HG03575 (cell line): ENCODE measurements around the gene BMP10.
"Not testable (repeated sequence)": the region's sequence is repeated elsewhere in the genome, so short reads cannot be mapped to it uniquely, and the experiment has no call there.

Experiments used
- ATAC-seq: cut with Tn5 transposase; IDR thresholded peaks from one replicate; pipeline ENCODE4 v1.9.1; 2021; ENCODE audit not compliant: unreplicated experiment, insufficient number of reproducible peaks, low FRiP score; ENCODE audit errors: extremely low read depth

BMP10 gene

DNA sequence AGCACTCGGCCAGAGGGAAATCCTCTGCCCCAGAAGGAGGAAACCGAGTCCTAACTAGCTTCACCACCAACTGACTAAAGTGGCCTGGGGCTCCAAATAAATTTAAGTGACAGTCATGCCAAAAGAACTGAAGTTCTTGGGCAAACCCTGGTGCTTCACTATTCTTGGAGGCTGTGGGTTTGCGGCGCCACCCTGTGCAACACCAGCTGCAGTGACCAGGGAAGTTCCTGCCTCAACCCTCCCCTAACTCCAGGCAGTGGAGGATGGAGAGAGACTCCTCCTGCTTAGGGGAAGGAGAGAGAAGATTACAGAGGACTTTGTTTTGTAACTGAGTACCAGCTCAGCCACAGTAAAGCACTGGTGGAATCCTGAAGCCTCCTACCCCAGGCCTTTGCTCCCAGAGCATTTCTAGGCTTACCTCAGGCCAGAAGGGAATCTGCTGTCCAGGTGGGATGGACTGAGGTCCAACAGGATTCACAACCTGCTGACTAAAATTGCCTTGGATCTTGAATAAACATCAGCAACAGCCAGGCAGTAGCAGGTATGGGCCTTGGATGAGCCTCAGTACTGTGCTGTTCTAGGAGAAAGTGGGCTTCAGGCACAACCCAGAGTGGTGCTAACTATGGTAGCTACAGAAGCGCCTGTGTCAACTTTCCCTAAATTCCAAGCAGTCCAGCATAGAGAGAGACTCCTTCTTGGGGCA lies 29.4 kb upstream of the BMP10 start:
- no peak for ATAC-seq

DNA sequence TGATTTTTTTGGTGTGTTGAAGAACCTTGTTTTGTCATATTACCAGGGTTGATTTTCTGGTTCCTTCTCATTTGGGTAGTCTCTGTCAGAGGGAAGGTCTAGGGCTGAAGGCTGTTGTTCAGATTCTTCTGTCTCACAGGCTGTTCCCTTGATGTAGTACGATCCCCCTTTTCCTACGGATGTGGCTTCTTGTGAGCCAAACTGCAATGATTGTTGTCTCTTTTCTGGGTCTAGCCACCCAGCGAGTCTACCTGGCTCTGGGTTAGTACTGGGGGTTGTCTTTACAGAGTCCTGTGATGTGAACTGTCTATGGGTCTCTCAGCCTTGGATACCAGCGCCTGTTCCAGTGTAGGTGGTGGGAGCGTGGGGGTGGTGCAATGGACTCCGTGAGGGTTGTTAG lies 24.8 kb upstream of the BMP10 start:
- not testable (repeated sequence) for ATAC-seq

DNA sequence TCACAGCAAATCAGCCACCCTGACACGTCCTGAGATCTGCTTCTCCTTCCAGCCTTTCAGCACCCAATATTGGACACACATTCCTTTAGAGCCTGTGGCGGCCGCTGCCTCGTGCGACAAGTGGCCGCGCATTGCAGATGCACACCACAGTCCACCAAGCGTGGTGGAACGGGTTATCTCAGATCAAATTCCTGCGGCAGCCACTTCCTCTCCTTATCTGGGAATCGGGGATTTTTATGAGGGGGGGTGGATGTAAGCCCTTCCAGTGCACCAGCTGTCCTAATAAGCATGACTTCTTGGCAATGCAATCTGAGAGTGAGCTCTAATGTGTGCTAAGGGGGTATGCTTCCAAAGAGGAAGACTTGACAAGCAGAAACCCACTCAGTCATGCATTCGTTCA lies 18.3 kb upstream of the BMP10 start:
- ATAC-seq = no peak

DNA sequence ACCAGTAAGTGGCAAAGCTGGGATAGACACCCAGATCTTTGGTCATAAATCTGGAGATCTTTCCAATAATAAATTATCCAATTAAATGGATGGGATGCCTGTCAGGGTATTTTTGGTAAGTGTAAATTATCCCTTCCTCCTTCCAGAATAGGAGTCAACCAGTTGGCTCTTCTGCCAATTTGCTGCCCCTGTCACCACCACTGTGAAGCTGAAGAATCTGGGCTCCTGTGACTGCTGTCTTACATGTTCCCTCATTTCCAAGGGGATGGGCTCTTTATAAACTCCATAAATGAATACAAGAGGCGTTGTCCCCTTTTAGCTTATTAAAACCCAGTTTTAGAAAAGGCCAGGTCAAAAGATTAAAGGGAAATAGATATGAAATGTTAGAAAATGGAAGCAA lies 17.8 kb upstream of the BMP10 start:
- no peak for ATAC-seq

DNA sequence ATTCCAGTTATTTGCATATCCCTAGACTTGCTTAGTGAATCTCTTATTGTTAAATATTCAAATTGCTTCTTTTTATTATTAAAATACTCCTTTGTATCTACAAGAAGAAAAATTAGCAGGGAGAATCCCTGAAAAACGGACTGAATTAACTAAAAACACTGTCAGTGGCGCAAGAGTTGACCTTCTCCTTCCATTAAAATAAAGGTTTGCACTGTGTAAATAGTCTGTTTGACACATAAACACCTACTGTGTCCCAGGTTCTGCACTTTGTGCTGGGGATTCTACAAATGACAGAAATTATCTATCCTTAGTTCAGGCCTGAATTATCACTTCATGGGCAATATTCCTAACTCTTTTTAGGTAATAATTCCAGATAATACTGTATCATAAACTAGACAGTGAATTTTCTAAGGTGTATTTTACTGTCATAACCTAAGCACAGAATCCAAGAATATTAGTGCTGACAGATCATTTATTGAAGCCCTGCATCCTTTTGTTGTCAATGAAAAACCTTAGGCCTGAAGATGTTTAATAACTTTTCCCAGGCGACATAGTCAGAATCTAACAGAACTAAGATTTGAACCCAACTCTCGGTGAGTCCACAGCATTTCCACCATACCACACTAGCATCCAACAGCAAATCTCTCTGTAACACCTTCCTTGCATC lies 17.0 kb upstream of the BMP10 start:
- no peak for ATAC-seq

DNA sequence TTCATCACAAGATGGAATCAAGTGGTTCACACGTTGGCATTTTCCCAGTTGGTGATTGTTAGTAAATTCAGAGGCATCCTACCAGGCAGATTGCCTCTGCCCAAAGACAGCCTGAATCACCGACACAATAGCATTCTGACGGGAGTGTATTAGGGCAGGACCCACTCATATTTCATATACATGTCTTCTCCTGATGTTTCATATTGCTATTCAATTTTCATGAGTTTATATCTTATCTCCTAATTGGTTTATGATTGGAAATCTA lies 14.5 kb upstream of the BMP10 start:
- ATAC-seq = no peak

DNA sequence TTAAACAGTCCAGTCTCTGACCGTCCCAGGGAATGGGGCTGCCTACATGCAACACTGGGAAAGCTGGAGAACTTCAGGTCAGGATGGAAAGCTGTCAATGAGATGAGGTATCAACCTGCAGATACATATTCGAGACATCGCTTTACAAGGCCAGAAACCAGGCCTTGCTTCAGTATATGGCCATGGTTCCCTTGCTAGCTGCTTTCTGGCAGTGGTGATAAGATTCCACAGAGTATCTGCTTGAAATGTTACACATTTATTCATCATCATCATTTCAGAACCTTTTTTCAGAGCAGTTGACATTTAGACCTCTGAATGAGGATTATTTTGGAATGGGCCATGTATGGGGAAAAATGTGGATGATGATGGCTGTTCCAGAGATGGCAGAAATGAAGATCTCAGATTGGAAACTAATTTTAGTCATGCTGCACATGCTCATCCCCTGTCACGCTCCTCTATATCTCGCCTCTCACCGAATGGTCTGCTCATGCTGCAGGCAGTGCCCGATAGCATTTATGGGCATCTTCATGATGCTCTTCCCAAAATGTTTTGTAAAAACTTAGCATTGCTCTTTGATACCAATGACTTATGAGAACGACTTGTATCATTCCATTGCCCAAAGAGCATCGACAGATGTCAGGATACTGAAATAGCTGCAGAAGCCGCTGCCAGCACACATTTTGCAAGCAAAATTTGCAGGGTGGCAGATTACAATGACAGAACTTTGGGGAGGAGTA lies 14.0 kb upstream of the BMP10 start:
- ATAC-seq = no peak

DNA sequence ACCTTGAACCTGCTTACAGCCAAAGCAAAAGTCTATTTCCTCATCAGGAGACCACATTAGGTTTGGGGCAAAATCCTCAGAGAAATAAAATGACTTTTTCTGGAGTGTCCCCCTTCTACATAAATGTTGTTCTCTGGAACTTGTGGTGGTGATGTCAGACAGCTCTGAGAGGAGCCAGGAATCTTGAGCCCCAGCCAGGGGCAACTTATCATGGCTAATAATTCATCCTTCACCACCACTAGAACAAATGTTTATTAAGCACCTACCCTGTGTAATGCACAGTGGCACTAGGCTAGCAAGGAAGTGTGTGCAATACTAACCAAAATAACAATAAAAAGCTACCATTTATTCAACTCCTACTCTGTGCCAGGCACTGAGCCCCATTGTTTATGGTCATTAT lies 9.0 kb upstream of the BMP10 start:
- ATAC-seq = no peak

DNA sequence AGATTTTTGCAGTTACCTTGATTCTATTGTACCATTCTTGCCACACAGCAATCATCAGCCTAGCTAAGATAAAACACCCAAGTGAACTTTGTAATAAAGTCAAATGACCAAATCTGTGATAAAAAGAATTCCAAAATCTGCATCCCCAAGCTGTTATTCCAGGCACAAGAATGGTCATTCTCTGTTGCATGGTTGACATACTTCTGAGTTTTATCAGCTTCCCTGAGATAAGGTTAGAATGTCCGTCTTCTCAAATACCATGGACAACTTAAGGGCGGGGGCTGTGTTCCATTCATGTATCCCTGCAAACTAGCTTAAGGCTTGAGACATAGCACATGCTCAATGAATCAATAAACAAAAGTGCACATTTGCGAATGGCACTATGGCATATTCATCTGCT lies 8.1 kb upstream of the BMP10 start:
- no peak for ATAC-seq

DNA sequence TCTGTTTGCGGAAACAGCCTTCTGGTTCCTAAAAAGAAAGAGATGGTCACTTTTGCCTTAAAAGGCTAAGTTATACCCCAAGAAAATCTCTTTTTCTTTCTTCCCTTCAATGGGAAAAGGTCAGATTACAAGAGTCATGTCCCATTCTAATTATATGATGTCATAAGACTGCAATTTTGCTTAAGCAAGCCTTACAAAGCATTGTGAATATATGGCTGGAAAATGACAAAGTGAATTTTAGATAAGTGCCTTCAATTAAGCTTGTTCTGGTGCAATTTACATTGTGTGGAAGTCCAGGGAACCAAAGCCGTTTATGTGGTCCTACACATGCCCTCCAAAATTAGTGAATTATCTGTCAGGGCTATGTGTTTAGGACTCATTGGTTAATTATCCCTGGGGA lies 7.6 kb upstream of the BMP10 start:
- no peak for ATAC-seq

DNA sequence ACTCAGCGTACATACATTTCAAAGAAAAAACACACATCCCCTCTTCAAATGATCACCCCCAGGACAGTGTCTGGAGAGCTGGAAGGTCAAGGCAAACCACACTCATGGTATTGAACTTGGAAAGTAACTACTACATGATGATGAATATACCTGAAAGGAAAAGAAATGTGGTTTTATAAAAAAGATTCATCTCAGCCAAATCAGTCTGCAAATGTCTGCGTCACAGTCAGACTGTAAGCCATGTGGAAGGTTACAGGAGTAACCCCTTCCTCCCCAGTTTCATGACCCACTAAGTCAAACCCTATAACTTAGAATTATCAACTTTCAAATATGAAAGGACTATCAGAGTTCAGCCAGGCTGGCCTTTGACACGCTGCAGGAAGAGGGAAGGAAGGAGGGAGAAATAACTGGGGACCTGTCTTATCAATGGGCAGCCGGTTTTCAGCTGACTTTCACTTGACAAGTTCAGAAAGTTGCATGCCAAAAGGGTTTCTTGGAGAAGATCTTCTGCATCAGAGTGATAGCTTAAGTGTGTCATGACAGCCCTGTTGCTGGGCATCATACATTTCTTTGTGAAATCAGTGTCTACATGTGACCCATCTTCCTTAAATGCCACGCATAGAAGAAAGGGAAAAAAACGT lies 7.0 kb upstream of the BMP10 start:
- ATAC-seq = no peak

DNA sequence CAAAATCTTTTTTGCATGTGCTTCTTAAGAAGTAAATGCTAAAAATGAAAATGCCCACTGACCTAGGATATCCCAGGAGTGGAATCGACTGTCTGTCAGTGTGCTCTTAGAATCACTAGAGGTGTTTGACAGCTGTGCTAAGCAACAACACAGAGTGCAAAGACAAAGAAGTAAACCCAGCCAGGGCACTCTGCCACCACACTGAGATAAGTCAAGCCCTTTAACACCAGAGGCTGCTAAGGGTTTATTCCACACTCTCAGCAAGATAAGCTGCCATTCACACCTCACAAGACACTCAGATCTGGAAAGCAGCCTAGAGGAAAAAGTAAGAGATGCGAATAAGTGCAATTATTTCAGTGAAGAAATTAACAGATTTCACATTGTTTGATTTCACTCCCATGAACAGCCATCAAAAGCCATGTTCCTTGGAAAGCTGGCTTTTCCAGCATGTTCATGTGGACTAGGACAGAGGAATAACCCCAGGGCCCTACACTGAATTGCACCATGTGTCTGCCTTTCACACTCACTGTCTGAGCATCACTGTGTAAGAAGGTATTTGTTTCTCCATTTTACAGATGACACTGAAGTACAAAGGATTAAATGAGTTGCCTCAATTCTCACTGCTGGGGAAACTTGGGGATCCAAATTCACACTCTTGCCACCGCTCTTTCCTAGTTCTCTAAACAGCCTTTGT lies 6.0 kb upstream of the BMP10 start:
- no peak for ATAC-seq

DNA sequence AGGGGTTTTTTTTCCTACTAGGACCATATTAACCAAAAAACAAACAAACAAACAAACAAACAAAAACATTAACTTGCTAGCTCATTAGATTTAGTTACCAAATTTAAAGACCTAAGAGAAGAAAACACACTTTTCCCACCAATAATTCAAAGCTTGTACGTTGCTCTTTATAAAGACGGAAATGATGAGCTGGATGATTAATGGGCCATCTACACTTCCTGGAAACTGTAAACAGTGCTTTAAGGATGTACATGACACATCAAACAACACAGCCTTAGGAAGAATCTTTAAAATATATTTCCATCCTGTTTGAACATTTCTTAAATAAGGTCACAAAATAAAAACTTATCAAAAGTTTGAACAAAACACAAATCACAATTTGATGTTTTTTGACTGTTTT lies 982 bp downstream of the BMP10 start:
- ATAC-seq = no peak

DNA sequence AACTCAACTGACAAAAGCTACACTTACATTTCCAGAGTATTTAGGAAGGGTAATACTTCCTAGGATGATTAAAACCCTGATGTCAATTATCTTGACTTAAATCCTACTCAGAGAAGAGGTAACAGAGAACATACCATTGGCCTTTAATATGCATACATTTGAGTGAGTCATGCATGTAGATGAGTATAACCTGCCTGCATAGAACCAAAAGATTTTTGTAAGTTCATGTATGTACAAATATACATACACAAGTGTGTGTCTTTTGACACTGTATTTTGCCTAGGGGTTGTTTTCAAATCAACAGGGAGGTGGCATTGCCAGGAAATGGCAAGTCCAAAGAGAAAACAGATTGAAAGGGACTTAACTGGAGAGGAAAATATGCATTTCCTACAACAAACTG lies 6.1 kb downstream of the BMP10 start:
- ATAC-seq = no peak

DNA sequence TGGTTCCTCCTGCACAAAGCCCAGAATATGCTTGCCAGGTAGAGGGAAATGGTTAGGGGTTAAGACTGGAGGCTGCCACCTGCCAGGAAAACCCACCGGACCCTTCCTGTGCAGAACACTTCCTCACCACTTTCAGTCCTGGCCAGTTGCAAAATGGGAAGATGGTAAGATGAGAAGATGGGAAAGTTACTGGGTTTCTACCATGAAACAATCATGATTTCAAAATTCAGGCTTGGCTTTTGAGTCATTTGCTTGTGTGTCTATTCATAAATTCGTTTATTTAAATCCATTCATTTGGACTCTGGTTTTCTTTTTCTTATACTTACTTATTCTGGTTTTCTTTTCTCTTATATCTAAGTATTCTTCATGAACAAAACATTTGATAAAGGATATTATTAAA lies 7.2 kb downstream of the BMP10 start:
- ATAC-seq = no peak

DNA sequence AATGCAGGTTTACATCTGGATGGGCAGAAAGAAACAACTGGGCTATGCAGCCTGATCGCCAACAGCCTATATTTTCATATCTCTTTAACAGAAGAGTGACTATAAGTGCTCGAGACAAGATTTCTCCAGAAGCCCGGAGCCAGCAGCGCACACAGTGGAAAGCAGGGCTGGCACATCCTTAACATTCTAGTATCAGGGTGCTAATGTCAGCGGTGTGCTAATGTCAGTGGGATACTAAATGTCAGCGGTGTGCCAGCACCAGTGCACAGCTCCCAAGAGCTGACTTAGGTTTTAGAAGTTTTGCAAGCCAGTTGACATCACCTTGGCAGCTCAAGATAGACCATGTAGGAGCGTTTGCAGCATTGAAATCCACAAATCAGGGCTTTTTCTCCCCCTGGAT lies 8.3 kb downstream of the BMP10 start:
- ATAC-seq = no peak

DNA sequence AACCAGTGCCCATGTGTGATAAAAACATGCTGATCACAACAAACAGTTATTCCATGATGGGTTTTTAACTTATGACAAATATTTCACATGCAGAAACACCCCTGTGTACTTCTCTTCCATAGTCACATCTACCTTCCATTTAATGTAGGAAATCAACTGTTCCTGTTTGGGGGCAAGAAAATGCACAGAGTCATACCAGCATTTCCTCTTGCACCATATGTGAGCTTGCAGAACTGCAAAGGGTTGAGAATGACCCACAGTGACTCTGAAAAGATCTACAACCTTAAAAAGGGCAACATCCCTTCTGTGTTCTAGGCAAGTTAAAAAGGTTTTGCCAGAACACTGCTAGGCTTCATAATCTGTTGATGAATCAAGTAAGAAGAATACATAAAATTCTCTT lies 9.9 kb downstream of the BMP10 start:
- ATAC-seq = no peak

DNA sequence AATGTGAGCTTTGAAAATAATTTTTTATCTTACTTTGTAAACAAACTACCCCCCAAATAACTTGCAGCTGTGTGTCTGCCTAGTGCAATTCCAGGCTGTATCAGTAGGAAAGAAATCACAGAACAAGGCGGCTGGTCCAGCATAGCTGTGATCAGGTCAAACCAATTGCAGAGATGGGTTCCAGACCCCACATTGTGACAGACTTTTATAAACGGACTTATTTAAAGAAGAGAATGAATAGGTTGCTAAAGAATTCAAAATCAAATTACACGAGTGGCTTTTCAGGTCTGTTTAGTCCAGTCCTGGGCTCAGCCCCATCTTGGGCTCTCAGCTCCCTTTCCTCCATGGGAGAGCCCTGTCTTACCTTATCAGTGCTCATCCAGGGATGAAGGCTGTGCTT lies 11.1 kb downstream of the BMP10 start:
- no peak for ATAC-seq

DNA sequence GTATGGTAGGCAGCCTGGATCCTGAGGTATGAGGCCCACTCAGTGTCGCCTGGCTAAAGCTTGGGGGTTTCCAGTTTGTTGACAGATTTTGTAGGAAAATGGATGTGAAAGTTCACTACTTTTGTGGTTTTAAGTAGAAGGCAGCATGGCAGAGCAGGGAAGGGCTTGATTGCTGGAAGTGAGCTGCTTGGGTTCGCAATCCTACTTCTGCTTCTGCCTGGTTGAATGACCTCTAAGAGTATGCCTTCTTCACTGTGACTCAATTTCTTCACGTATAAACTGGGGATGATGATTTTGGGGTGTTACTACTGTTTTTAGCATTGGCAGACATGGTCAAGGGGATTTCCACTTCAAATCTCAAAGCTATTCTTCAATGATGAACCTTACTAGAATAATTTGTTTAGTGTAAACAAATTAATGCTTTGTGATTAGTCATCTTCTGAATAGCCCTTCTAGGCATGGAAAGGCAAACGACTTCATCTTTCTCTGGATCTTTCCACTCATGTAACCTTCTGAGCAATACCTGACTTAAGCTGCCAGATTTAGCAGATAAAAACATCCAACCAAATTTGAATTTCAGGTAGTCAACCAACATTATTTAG lies 13.2 kb downstream of the BMP10 start:
- ATAC-seq = no peak
